Gastrocnemius medialis (tissue), 4 donors: ENCODE data around the gene PLCL1. TPM values are rescaled to one million over a fixed set of nuclear protein-coding genes. Genes with fewer than 3 reads are reported as not detected.

Experiments
- ATAC-seq, 2 donors: fragments of 150-250 bp; one replicate each; pipeline ENCODE4 v1.9.1; 2016
- DNase-seq, 2 donors: peaks; one replicate each; pipeline ENCODE4 v3.0.0-alpha.2; 2019
- H3K27ac ChIP-seq, 4 donors: fragments of 200-600 bp; sonication (generic); 1 replicate in 1 of 4; 2 replicates in 3 of 4; pipeline ENCODE4 v1.5.1; 2016 to 2018; ENCODE audit warnings: mild to moderate bottlenecking in 2 of 4, moderate library complexity in 1 of 4
- H3K27me3 ChIP-seq, 3 donors: fragments of 200-600 bp; sonication (generic) in 2 of 3; 1 replicate in 1 of 3; 2 replicates in 2 of 3; pipeline versions ENCODE4 v1.5.1 to v1.6.0; 2016 to 2019; ENCODE audit warnings: mild to moderate bottlenecking in 1 of 3, moderate library complexity in 1 of 3
- H3K36me3 ChIP-seq, 2 donors: fragments of 200-600 bp; sonication (generic) in 1 of 2; one replicate each; pipeline ENCODE4 v1.5.1; 2017 to 2018
- H3K4me1 ChIP-seq, 2 donors: fragments of 200-600 bp; sonication (generic) in 1 of 2; one replicate each; pipeline ENCODE4 v1.5.1; 2016 to 2017; ENCODE audit warnings: mild to moderate bottlenecking in 2 of 2
- H3K4me3 ChIP-seq, 4 donors: fragments of 200-600 bp; sonication (generic) in 3 of 4; 1 replicate in 1 of 4; 2 replicates in 3 of 4; pipeline ENCODE4 v1.5.1; 2016 to 2019; ENCODE audit warnings: mild to moderate bottlenecking in 2 of 4
- H3K9me3 ChIP-seq, 3 donors: fragments of 200-600 bp; sonication (generic) in 2 of 3; 1 replicate in 1 of 3; 2 replicates in 2 of 3; pipeline ENCODE4 v1.5.1; 2016 to 2019
- CTCF ChIP-seq, 5 experiments: fragments of 450-650 bp in 3 of 5; fragments of 200-600 bp in 2 of 5; sonication (generic) in 2 of 5; IDR thresholded peaks in 4 of 5; conservative IDR thresholded peaks in 1 of 5; 1 replicate in 4 of 5; 2 replicates in 1 of 5; pipeline ENCODE4 v1.5.1; 2016 to 2019; ENCODE audit warnings: antibody characterized with exemption in 5 of 5, mild to moderate bottlenecking in 3 of 5, moderate library complexity in 3 of 5
- POLR2A ChIP-seq, 2 donors: fragments of 450-650 bp; IDR thresholded peaks; one replicate each; pipeline ENCODE4 v1.6.1; 2017; ENCODE audit warnings: antibody characterized with exemption in 2 of 2, mild to moderate bottlenecking in 2 of 2, moderate library complexity in 2 of 2
- in situ Hi-C, 4 donors: fragments of 200-750 bp; cut with MboI; loops; one replicate each; pipeline versions ENCODE4 v1.15.0 to v1.8.0; 2017; ENCODE audit warnings: low sequenced_read_pairs in 4 of 4
- intact Hi-C: fragments of 100-400 bp; cut with DNase I; formaldehyde crosslinking; loops from one replicate; pipeline ENCODE4 v1.15.1; 2023; ENCODE audit warnings: low total_unique reads
- total RNA-seq, 4 donors: library from RNA; depleted of rRNA; stranded (reverse); fragments of >200 nt; gene quantifications; one replicate each; pipeline versions ENCODE4 v1.1.0 to v1.2.3, GENCODE V29; 2016

The PLCL1 gene
- total RNA-seq, 4 donors from 2014 or later: 5.9 to 10.7 (median 9.8) TPM

- in situ Hi-C loops (no loop called here), intact Hi-C loops (no loop called here)
- no peak for DNase-seq
- no peaks in the 10 kb centered on the region for H3K27me3 ChIP-seq
- no peaks in the 10 kb centered on the region for H3K9me3 ChIP-seq
- ATAC-seq: no peak
- H3K36me3 ChIP-seq: no peaks in the 10 kb centered on the region
- no peak overlapping the region for H3K4me3 ChIP-seq
- TF ChIP-seq CTCF (IDR thresholded peaks at IDR 0.05 in 4 of 5, conservative IDR thresholded peaks at IDR 0.05 in 1 of 5): no peak
- no peak overlapping the region for H3K27ac ChIP-seq
- H3K4me1 ChIP-seq: peaks cover 0 to 17% of the 10 kb centered on the region in 2 donors
Measured at GRCh38 chr2:197985029-197985638, 180.7 kb downstream of the PLCL1 start.

GRCh38 chr2:197986977-197987376, 182.6 kb downstream of the PLCL1 start:
- intact Hi-C loops: no loop called here
- Histone ChIP-seq H3K36me3 (no peaks in the 10 kb centered on the region), H3K4me3 (no peak overlapping the region), H3K27ac (no peak overlapping the region), H3K27me3 (no peaks in the 10 kb centered on the region), H3K9me3 (no peaks in the 10 kb centered on the region), H3K4me1 (peaks cover 0 to 17% of the 10 kb centered on the region in 2 donors)
- ATAC-seq (no peak), DNase-seq (no peak)
- in situ Hi-C loops: no loop called here
- no peak for TF ChIP-seq CTCF (IDR thresholded peaks at IDR 0.05 in 4 of 5, conservative IDR thresholded peaks at IDR 0.05 in 1 of 5)
- TF ChIP-seq POLR2A (IDR thresholded peaks at IDR 0.05): no peak

GRCh38 chr2:197990356-197990755, 186.0 kb downstream of the PLCL1 start:
- Histone ChIP-seq H3K4me1 (peaks cover 0 to 23% of the 10 kb centered on the region in 2 donors), H3K4me3 (no peak overlapping the region), H3K27me3 (no peaks in the 10 kb centered on the region), H3K36me3 (no peaks in the 10 kb centered on the region), H3K9me3 (no peaks in the 10 kb centered on the region), H3K27ac (no peak overlapping the region)
- no peak for TF ChIP-seq POLR2A (IDR thresholded peaks at IDR 0.05)
- TF ChIP-seq CTCF (IDR thresholded peaks at IDR 0.05 in 4 of 5, conservative IDR thresholded peaks at IDR 0.05 in 1 of 5): no peak
- intact Hi-C loops (no loop called here), in situ Hi-C loops (no loop called here)
- ATAC-seq (no peak), DNase-seq (no peak)

GRCh38 chr2:197992482-197993133, 188.2 kb downstream of the PLCL1 start:
- intact Hi-C loops (no loop called here), in situ Hi-C loops (no loop called here)
- Histone ChIP-seq H3K27ac (no peak overlapping the region), H3K36me3 (no peaks in the 10 kb centered on the region), H3K27me3 (no peaks in the 10 kb centered on the region), H3K9me3 (no peaks in the 10 kb centered on the region), H3K4me3 (no peak overlapping the region), H3K4me1 (peaks cover 0 to 19% of the 10 kb centered on the region in 2 donors)
- ATAC-seq: no peak
- TF ChIP-seq POLR2A (IDR thresholded peaks at IDR 0.05) (no peak), CTCF (IDR thresholded peaks at IDR 0.05 in 4 of 5, conservative IDR thresholded peaks at IDR 0.05 in 1 of 5) (no peak)
- no peak for DNase-seq
